Measurements from ENCODE around the gene GPBAR1.

DNA sequence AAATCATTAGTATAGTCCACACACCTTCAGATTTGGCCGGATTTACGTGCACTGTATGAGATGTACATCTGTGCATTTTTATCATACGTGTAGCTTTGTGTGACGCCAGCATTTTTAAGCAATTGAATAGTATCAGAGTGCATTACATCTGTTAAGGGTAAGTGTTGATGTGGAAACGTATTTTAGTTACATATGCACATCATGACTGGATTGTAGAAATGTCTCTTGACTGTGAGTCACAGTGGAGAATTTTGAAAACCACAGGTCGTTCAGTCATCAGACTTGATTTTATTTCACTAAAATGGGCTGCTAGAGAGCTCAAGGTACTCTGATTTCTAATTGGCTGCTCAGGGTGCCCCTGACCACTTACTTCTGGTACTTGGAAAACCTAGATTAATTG lies 5.4 kb upstream of the GPBAR1 start:
- TF ChIP-seq, protein P1, sequence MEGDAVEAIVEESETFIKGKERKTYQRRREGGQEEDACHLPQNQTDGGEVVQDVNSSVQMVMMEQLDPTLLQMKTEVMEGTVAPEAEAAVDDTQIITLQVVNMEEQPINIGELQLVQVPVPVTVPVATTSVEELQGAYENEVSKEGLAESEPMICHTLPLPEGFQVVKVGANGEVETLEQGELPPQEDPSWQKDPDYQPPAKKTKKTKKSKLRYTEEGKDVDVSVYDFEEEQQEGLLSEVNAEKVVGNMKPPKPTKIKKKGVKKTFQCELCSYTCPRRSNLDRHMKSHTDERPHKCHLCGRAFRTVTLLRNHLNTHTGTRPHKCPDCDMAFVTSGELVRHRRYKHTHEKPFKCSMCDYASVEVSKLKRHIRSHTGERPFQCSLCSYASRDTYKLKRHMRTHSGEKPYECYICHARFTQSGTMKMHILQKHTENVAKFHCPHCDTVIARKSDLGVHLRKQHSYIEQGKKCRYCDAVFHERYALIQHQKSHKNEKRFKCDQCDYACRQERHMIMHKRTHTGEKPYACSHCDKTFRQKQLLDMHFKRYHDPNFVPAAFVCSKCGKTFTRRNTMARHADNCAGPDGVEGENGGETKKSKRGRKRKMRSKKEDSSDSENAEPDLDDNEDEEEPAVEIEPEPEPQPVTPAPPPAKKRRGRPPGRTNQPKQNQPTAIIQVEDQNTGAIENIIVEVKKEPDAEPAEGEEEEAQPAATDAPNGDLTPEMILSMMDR (IDR thresholded peaks at IDR 0.05; ENCODE audit: insufficient read depth, low read length, poor library complexity, severe bottlenecking) = no peak
- no peak for TF ChIP-seq EZH2phosphoT487 (conservative IDR thresholded peaks at IDR 0.05; ENCODE audit: low read length)

Measured in SU-DHL-6 (cell line).